ENCODE data around the gene CRYBA2. TPM values are rescaled to one million over a fixed set of nuclear protein-coding genes. Genes with fewer than 3 reads are reported as not detected.

CRYBA2 gene
- total and polyA plus RNA-seq, 3 donors from 2014 or later: 0.56 to 2.9 (median 2.7) TPM

DNA sequence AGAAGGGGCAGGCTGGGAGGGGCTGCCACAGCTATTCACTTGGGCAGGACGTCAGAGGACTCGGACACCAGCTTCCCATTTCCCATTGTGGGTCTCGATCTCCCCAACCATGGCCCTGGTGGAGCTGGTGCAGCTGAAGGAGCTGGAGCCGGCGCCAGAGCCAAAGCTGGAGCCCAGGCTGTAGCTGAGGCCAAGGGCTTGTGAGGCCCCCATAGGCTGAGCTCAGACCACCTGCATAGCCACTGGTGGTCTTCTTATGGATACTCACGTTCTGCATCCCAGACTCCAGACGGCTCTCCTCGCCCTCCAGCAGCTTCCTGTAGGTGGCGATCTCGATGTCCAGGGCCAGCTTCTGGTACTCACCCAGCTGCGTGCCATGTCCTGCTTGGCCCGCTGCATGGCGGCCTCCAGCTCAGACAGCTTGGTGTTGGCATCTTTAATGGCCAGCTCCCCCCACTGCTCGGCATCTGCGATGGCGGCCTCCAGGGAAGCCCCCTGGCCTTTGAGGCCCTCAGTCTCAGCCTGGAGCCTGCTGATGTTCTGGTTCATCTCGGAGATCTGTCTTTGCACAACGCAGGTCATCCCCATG lies 39.8 kb downstream of the CRYBA2 start:
- no peak for DNase-seq
- intact Hi-C loops (cut with DNase I; ENCODE audit: low total_unique reads): no loop called here
- 76 to 90% methylated on average over 7 to 16 of the region's 18 CpGs for WGBS, 2 donors

DNA sequence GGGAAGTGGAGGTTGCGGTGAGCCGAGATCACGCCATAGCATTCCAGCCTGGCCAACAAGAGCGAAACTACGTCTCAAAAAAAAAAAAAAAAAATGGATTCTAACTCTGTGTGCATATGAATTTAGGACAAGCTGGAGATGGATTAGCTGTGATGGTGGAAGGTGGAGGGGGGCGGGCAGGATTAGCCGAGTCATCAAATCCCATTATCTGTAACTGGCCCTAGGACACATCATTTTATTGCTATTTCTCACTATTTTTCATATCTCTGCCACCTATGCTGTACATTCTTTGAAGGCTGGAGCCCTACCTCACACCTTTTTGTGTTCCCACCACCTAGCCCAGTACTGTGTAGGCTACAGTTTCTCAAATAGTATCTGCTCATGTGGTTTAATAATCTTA lies 41.1 kb downstream of the CRYBA2 start:
- no peak overlapping the region for H3K4me3 ChIP-seq
- H3K27me3 ChIP-seq: no peaks in the 10 kb centered on the region
- H3K36me3 ChIP-seq (ENCODE audit: low read depth, missing control alignments): no peaks in the 10 kb centered on the region
- WGBS, 2 donors: 94 to 98% methylated on average over 7 of the region's 7 CpGs
- TF ChIP-seq, protein P1, sequence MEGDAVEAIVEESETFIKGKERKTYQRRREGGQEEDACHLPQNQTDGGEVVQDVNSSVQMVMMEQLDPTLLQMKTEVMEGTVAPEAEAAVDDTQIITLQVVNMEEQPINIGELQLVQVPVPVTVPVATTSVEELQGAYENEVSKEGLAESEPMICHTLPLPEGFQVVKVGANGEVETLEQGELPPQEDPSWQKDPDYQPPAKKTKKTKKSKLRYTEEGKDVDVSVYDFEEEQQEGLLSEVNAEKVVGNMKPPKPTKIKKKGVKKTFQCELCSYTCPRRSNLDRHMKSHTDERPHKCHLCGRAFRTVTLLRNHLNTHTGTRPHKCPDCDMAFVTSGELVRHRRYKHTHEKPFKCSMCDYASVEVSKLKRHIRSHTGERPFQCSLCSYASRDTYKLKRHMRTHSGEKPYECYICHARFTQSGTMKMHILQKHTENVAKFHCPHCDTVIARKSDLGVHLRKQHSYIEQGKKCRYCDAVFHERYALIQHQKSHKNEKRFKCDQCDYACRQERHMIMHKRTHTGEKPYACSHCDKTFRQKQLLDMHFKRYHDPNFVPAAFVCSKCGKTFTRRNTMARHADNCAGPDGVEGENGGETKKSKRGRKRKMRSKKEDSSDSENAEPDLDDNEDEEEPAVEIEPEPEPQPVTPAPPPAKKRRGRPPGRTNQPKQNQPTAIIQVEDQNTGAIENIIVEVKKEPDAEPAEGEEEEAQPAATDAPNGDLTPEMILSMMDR (IDR thresholded peaks at IDR 0.05): no peak
- DNase-seq: no peak
- H3K27ac ChIP-seq: no peak overlapping the region
- H3K4me1 ChIP-seq: no peaks in the 10 kb centered on the region
- H3K9me3 ChIP-seq: no peaks in the 10 kb centered on the region
- intact Hi-C loops (cut with DNase I; ENCODE audit: low total_unique reads): no loop called here

More for the DNA sequence above, 39.8 kb downstream of the CRYBA2 start:
- no peak overlapping the region for H3K27ac ChIP-seq
- TF ChIP-seq POLR2A (IDR thresholded peaks at IDR 0.05): no peak
- TF ChIP-seq, protein P1 (IDR thresholded peaks at IDR 0.05): no peak
- no peaks in the 10 kb centered on the region for H3K4me1 ChIP-seq
- H3K4me3 ChIP-seq: no peak overlapping the region
- H3K27me3 ChIP-seq: no peaks in the 10 kb centered on the region
- H3K36me3 ChIP-seq (ENCODE audit: low read depth, missing control alignments): no peaks in the 10 kb centered on the region
- H3K9me3 ChIP-seq: no peaks in the 10 kb centered on the region

DNA sequence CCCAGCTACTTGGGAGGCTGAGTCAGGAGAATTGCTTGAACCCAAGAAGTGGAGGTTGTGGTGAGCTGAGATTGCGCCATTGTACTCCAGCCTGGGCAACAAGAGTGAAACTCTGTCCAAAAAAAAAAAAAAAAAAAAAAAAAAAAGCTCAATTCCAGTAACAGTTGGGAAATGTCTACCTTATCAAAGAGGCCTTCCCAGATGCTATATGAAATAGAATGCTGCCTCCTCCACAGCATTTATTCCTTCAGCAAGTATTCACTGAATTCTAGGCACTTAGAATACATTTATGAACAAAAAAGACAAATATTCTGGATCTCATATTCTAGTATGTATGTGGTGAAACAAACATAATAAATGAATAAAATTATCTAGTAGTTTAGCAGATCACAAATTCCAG lies 46.6 kb downstream of the CRYBA2 start:
- H3K4me3 ChIP-seq: no peak overlapping the region
- no peak for DNase-seq
- no peaks in the 10 kb centered on the region for H3K27me3 ChIP-seq
- H3K9me3 ChIP-seq: no peaks in the 10 kb centered on the region
- no peaks in the 10 kb centered on the region for H3K4me1 ChIP-seq
- H3K27ac ChIP-seq: no peak overlapping the region
- TF ChIP-seq POLR2A (IDR thresholded peaks at IDR 0.05): no peak
- TF ChIP-seq, protein P1 (IDR thresholded peaks at IDR 0.05): no peak
- H3K36me3 ChIP-seq (ENCODE audit: low read depth, missing control alignments): no peaks in the 10 kb centered on the region
- intact Hi-C loops (cut with DNase I; ENCODE audit: low total_unique reads): no loop called here
- WGBS, 2 donors: 88 to 95% methylated on average over 1 of the region's 1 CpG

DNA sequence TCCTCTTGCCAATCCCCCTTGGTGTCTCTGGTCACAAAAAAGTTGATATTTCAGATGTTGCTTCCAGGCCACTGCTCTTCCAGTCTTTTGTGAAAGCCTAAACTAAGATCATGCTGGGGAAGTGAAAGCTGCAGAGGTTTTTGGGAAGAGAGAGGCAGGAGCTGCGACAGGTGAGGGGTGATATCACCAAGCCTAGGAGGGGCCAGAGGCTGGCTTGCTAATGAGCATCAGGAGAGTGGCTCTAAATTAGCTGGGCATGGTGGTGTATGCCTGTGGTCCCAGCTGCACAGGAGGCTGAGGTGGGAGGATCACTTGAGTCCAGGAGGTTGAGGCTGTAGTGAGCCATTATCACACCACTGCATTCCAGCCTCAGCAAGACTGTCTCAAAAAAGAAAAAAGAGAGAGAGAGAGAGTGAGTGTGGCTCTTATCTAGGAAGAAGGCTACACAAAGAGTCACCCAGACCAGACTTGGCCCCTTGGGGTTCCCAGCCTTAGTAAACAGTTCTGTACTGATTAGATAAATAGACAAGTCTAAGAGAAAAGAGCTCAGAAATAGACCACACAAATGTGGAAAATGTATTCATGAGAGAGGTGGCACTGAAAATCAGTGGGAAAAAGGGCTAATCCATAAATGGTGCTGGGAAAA lies 48.3 kb downstream of the CRYBA2 start:
- Histone ChIP-seq H3K36me3 (ENCODE audit: low read depth, missing control alignments) (no peaks in the 10 kb centered on the region), H3K4me3 (no peak overlapping the region), H3K27me3 (no peaks in the 10 kb centered on the region), H3K9me3 (no peaks in the 10 kb centered on the region), H3K27ac (no peak overlapping the region), H3K4me1 (no peaks in the 10 kb centered on the region)
- no peak for DNase-seq
- TF ChIP-seq, protein P1 (IDR thresholded peaks at IDR 0.05): no peak
- TF ChIP-seq POLR2A (IDR thresholded peaks at IDR 0.05): no peak
- intact Hi-C loops (cut with DNase I; ENCODE audit: low total_unique reads): no loop called here
- 85 to 92% methylated on average over 1 of the region's 1 CpG for WGBS, 2 donors

MicroRNAs within 50 kb of the gene (microRNA counts, 767-probe panel; counts per million panel counts)
- microRNA hsa-miR-375: 0 to 152 counts per million in 2 donors

Small RNA genes within 50 kb of the gene (microRNA-seq; reads per million reads assigned to microRNA genes)
- gene MIR375 (ENCODE audit: borderline number of aligned reads in 2 of 2, borderline replicate concordance in 1 of 2): 323 to 946 reads per million in 2 donors

Small RNA genes within 50 kb of the gene (small RNA-seq; reads per million reads assigned to genes)
- gene MIR375: 9.6 to 101 reads per million in 2 donors

Other genes with a start within 250 kb of the CRYBA2 start
- gene CYP27A1, start 211.3 kb downstream of the CRYBA2 start, total RNA-seq: 10 to 100 TPM; 37.2 to 62.8 TPM
- gene CYP27A1, start 211.3 kb downstream of the CRYBA2 start, polyA plus RNA-seq (ENCODE audit: insufficient read depth, low read depth, low replicate concordance): 30.2 TPM
- gene PRKAG3, start 161.6 kb downstream of the CRYBA2 start, total RNA-seq: under 1 TPM; 0.25 to 0.39 TPM
- 0.40 TPM for gene PRKAG3, start 161.6 kb downstream of the CRYBA2 start, polyA plus RNA-seq (ENCODE audit: insufficient read depth, low read depth, low replicate concordance)
- 10 to 100 TPM in 1 of 2 donors, 1 to 10 TPM in 1; 5.5 to 46.5 TPM for gene WNT6, start 133.6 kb downstream of the CRYBA2 start, total RNA-seq
- gene WNT6, start 133.6 kb downstream of the CRYBA2 start, polyA plus RNA-seq (ENCODE audit: insufficient read depth, low read depth, low replicate concordance): 2.7 TPM
- gene WNT10A, start 112.6 kb downstream of the CRYBA2 start, total RNA-seq: 1 to 10 TPM; 1.5 to 2.5 TPM
- 2.1 TPM for gene WNT10A, start 112.6 kb downstream of the CRYBA2 start, polyA plus RNA-seq (ENCODE audit: insufficient read depth, low read depth, low replicate concordance)
- gene CDK5R2, start 33.8 kb downstream of the CRYBA2 start, total RNA-seq: 1 to 10 TPM; 1.2 to 1.6 TPM
- gene CDK5R2, start 33.8 kb downstream of the CRYBA2 start, polyA plus RNA-seq (ENCODE audit: insufficient read depth, low read depth, low replicate concordance): 0.83 TPM
- gene FEV, start 8.2 kb downstream of the CRYBA2 start, total RNA-seq: not detected
- gene FEV, start 8.2 kb downstream of the CRYBA2 start, polyA plus RNA-seq (ENCODE audit: insufficient read depth, low read depth, low replicate concordance): not detected
- 10 to 100 TPM; 15.5 to 23.7 TPM for gene CFAP65, start 48.1 kb upstream of the CRYBA2 start, total RNA-seq
- gene CFAP65, start 48.1 kb upstream of the CRYBA2 start, polyA plus RNA-seq (ENCODE audit: insufficient read depth, low read depth, low replicate concordance): 42.9 TPM
- gene IHH, start 67.5 kb upstream of the CRYBA2 start, total RNA-seq: under 1 TPM; 0.19 to 0.39 TPM
- 1.1 TPM for gene IHH, start 67.5 kb upstream of the CRYBA2 start, polyA plus RNA-seq (ENCODE audit: insufficient read depth, low read depth, low replicate concordance)
- gene NHEJ1, start 167.4 kb upstream of the CRYBA2 start, total RNA-seq: 10 to 100 TPM; 33.4 to 38.5 TPM
- gene NHEJ1, start 167.4 kb upstream of the CRYBA2 start, polyA plus RNA-seq (ENCODE audit: insufficient read depth, low read depth, low replicate concordance): 67.0 TPM
- under 1 TPM; 0.39 to 0.56 TPM for gene SLC23A3, start 176.6 kb upstream of the CRYBA2 start, total RNA-seq
- 0.42 TPM for gene SLC23A3, start 176.6 kb upstream of the CRYBA2 start, polyA plus RNA-seq (ENCODE audit: insufficient read depth, low read depth, low replicate concordance)
- gene CNPPD1, start 183.5 kb upstream of the CRYBA2 start, total RNA-seq: 10 to 100 TPM; 38.3 to 60.5 TPM
- gene CNPPD1, start 183.5 kb upstream of the CRYBA2 start, polyA plus RNA-seq (ENCODE audit: insufficient read depth, low read depth, low replicate concordance): 68.0 TPM
- gene RETREG2, start 184.9 kb upstream of the CRYBA2 start, total RNA-seq: 100 to 1,000 TPM; 135 to 138 TPM
- 441 TPM for gene RETREG2, start 184.9 kb upstream of the CRYBA2 start, polyA plus RNA-seq (ENCODE audit: insufficient read depth, low read depth, low replicate concordance)
- 10 to 100 TPM; 34.3 to 41.3 TPM for gene ZFAND2B, start 213.4 kb upstream of the CRYBA2 start, total RNA-seq
- 27.0 TPM for gene ZFAND2B, start 213.4 kb upstream of the CRYBA2 start, polyA plus RNA-seq (ENCODE audit: insufficient read depth, low read depth, low replicate concordance)
- gene ABCB6, start 225.5 kb upstream of the CRYBA2 start, total RNA-seq: 10 to 100 TPM; 43.8 to 47.0 TPM
- 94.8 TPM for gene ABCB6, start 225.5 kb upstream of the CRYBA2 start, polyA plus RNA-seq (ENCODE audit: insufficient read depth, low read depth, low replicate concordance)
- 100 to 1,000 TPM; 115 to 125 TPM for gene ATG9A, start 236.2 kb upstream of the CRYBA2 start, total RNA-seq
- 207 TPM for gene ATG9A, start 236.2 kb upstream of the CRYBA2 start, polyA plus RNA-seq (ENCODE audit: insufficient read depth, low read depth, low replicate concordance)
- gene ANKZF1, start 236.4 kb upstream of the CRYBA2 start, total RNA-seq: 10 to 100 TPM; 50.9 to 56.4 TPM
- 27.9 TPM for gene ANKZF1, start 236.4 kb upstream of the CRYBA2 start, polyA plus RNA-seq (ENCODE audit: insufficient read depth, low read depth, low replicate concordance)